ENCODE data around the gene PDE9A.

The PDE9A gene

DNA sequence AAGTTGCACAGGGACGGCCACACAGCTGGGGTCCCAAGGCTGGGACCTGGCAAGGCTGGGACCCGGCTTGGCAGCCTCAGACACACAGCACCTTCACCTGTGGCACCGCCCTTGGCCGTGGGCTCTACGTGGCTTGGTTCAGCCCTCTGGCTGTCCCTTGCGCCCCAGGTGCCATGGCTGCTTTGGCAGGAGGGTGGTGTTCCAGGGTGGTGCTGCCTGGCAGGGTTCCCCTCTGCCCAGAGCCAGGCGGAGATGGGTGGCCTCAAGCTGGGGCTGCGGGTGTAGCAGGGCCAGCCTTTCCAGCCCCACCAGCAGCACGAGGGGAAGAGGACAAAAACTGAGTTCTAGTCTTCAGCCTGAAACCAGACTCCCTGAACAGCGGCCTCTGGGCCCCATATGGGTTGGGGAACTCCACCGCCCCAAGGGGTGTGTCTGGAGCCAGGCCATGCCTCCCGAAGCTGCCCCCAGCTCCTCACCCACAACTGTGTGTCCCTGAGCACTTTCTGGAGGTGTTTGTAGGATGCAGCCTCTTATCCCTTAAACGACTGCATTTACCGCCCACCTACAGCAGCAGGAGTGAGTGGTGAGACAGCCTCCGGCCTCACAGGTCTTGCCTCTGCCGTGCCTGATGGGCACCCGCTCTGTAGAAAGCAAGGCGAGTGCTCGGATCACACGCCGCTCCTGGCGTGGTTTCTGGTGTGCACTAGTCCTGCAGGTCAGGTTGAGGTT, 92.3 kb downstream of the PDE9A start:
- DNase-seq = no peak

DNA sequence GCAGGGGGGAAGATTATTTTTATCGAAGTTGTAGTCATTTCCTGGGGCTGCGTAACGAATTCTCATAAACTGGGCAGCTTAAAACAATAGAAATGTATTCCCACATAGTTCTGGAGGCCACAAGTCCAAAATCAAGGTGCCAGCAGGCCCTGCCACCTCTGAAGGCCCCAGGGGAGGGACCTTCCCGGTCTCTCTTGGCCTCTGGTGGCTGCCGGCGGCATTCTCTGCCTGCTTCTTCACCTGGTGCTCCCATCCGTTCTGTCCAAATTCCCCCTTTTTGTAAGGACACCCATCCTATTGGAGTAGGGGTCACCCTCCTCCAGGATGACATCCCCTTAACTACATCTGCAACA, 92.8 kb downstream of the PDE9A start:
- no peak for DNase-seq

GRCh38 chr21:42746593-42747275, 93.3 kb downstream of the PDE9A start:
- DNase-seq = no peak

- DNase-seq = no peak
Measured at GRCh38 chr21:42747276-42747701, 93.9 kb downstream of the PDE9A start.

GRCh38 chr21:42747746-42748351, 94.4 kb downstream of the PDE9A start:
- DNase-seq = no peak

GRCh38 chr21:42748620-42749176, 95.3 kb downstream of the PDE9A start:
- no peak for DNase-seq

DNA sequence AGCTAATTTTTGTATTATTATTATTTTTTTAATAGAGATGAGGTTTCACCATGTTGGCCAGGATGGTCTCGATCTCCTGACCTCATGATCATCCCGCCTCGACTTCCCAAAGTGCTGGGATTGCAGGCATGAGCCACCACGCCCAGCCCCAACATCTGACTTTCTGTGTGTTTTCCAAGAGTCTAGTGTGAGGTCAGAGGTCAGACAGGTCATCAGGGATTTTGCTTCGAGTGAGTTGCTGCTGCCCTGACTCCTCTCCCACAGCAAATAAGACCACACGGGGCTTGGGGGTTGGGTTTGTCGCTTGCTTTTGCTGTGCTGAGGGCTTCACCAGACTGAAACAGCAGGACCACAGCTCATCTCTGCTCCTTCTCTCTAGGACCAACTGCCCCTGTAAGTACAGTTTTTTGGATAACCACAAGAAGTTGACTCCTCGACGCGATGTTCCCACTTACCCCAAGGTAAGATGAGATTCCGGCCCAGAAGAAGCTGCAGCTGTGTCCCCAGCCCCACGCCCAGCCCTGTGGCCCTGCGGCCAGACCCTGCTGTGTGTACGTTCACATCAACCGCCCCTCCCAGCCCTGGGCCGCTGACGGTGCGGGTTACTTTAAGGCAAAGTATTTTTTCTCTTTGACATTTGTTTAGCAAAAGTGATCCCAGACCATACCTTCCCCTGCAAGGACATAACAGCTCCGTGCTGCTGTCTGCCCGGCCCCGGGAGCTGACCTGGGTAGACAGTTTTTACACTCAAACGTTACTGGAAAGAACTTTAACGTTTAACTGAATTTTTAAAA, 97.5 kb downstream of the PDE9A start:
- DNase-seq = no peak

DNA sequence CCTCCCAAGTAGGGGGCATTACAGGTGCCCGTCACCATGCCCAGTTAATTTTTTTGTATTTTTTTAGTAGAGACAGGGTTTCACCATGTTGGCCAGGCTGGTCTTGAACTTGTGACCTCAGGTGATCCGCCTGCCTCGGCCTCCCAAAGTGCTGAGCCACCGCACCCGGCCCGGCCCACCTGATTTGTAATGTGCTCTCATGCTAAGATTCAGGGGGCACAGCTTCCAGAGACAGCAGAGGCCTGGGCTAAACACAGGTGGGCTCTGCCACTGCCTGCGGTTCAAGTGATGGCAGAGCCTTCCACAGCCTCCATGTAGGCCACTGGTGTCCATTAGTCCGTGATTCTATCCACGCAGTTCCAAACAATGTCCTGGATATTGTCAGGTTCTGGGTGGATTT, 98.4 kb downstream of the PDE9A start:
- DNase-seq = no peak

GRCh38 chr21:42753804-42754203, 100.4 kb downstream of the PDE9A start:
- DNase-seq = no peak

DNA sequence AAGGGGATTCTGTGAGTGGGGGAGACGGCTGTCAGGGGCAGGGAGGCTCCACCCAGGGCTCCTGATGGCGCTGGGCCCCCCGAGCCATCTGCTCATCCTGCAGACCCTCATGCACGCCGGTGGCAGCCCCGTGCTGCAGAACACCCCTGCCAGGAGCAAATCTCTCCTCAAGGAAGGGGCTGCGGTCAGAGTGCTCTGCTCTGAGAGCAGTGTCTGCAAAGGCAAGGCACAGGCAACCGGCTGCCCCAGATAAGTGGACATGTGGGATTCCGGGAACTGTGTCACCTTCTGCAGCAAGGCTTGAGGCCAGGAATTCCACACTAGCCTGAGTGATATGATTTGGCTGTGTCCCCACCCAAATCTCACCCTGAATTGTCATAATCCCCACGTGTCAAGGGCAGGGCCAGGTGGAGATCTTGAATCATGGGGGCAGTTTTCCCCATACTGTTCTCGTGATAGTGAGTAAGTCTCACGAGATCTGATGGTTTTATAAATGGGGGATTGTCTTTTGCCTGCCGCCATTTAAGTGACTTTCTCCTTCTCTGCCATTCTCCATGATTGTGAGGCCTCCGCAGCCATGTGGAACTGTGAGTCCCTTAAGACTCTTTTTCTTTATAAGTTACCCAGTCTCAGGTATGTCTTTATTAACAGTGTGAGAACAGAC, 101.0 kb downstream of the PDE9A start:
- DNase-seq = no peak

GRCh38 chr21:42755031-42755665, 101.7 kb downstream of the PDE9A start:
- DNase-seq = no peak

GRCh38 chr21:42755766-42756579, 102.6 kb downstream of the PDE9A start:
- no peak for DNase-seq

GRCh38 chr21:42756580-42757250, 103.3 kb downstream of the PDE9A start:
- DNase-seq = no peak

GRCh38 chr21:42757422-42757821, 104.0 kb downstream of the PDE9A start:
- no peak for DNase-seq

DNA sequence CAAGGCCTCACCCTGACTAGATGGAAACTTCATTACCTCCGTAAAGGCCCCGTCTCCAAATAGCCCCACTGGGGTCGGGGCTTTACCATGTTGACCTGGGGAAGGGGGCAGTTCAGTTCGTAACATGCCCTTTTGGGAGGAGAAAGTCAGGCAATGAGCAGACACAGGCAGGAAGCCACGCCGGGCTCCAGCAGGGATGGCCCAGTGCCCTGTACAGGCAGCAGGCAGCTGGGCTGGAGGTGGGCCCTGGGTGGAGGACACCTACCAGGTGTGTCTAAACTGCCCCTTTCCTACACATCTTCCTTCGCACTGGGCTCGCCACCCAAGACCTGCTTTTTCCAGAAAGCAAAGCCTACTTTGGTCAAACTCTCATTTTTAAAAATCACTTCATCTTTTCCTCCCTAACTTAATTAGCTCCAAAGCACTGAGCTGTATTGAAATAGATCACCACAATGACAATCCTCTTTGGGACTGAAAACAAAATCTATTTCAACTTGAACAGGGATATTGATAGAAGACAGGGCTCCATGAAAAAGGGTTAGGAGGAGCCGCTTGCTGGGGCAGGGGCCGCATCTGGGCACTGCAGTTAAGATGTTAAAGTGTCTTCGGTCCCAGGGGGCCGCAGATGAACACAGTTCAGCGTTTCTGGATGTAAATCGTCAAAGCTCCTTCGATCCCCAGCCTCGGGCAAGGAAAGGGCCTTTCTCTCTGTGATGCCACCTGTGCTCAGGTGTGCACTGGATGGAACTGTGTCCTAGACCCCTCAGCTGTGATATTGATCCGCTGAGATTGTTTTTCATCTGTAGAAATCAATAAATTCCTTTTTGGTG, 104.6 kb downstream of the PDE9A start:
- DNase-seq = no peak

DNA sequence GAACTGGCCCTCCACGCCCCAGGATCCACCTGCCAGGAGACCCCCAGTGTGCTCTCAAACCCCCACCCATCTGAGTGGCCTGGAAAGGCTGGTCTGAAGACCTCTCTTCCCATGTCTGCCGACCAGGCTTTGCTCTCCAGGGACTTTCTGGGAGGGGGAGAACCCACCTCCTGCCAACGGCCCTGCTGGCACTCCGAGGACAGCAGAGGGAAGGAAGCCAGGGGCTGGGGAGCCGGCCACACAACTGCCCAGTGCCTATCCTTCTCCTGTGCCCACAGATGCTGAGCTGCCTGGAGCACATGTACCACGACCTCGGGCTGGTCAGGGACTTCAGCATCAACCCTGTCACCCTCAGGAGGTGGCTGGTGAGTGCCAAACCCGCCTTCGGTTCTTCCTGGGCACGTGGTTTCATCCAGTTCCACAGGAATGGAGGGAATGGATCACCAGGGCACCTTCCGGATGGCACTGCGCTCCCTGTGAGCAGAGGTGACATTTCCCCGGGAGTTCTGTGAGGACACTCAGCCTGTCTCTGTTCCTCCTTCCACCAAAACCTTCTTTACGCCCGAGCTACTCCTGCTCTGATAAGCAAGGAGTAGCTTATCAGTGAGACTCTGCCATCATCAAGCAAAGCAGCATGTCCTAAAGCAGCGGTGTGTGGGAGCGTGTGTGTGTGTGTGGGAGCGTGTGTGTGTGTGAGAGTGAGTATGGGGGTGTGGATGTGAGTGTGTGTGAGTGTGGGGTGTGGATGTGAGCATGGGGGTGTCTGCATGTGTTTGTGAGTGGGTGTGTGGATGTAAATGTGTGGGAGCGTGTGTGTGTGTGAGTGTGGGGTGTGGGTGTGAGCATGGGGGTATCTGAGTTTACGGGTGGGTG, 105.5 kb downstream of the PDE9A start:
- DNase-seq = no peak

DNA sequence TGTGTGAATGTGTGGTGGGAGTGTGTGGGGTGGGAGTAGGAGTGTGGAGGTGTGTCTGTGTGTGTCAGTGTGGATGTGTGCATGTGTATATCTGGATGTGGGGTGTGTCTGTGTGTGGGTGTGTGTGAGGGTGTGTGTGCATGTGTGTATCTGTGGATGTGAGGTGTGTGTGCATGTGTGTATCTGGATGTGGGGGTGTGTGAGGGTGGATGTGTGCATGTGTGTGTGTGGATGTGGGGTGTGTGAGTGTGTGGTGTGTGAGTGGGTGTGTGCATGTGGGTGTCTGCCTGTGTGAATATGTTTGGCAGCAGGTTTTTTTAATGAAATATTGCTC, 106.1 kb downstream of the PDE9A start:
- DNase-seq = no peak

DNA sequence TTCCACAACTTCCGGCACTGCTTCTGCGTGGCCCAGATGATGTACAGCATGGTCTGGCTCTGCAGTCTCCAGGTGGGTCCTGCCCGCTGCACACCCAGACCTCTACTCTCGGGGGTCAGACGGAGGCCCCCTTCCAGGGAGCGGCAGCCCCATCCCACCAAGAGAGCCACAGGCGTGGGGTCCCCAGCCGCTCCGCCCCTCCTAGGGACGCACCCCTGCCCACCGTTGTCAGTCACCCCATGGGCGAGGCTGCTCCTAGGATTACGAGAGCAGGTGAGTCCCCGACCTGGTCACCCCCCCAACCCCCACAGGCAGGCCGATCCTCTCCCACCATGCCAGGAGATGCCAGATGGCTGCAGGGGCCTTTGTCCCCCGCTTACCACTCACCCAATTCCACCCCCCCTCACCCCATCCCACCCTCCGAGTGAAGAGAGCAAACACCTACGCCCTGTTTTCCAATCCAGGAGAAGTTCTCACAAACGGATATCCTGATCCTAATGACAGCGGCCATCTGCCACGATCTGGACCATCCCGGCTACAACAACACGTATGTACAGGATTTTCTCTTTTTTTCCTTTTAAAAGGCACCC, 107.0 kb downstream of the PDE9A start:
- DNase-seq = no peak
